AG08395 (cell line): ENCODE measurements around the gene ZIC4.

Source experiments
- DNase-seq: peaks from one replicate; pipeline ENCODE4 v3.0.0; 2012; ENCODE audit warnings: mixed read lengths, low spot score

Gene ZIC4

GRCh38 chr3:147404800-147405230, 1.5 kb downstream of the ZIC4 start:
- no peak for DNase-seq

GRCh38 chr3:147404000-147404799, 2.1 kb downstream of the ZIC4 start:
- DNase-seq, result no peak

- DNase-seq, result no peak
Observed at GRCh38 chr3:147403511-147403910, 2.8 kb downstream of the ZIC4 start.

GRCh38 chr3:147402159-147402558, 4.2 kb downstream of the ZIC4 start:
- DNase-seq, result no peak

- DNase-seq, result no peak
Observed at GRCh38 chr3:147401421-147401820, 4.9 kb downstream of the ZIC4 start.

- no peak for DNase-seq
Observed at GRCh38 chr3:147400999-147401398, 5.3 kb downstream of the ZIC4 start.

- DNase-seq, result no peak
Observed at GRCh38 chr3:147400111-147400510, 6.2 kb downstream of the ZIC4 start.

GRCh38 chr3:147398813-147399534, 7.4 kb downstream of the ZIC4 start:
- no peak for DNase-seq

- no peak for DNase-seq
Observed at GRCh38 chr3:147397875-147398812, 8.2 kb downstream of the ZIC4 start.

GRCh38 chr3:147397155-147397874, 9.0 kb downstream of the ZIC4 start:
- peak; percentile 38 for DNase-seq

GRCh38 chr3:147396712-147397046, 9.7 kb downstream of the ZIC4 start:
- no peak for DNase-seq

GRCh38 chr3:147395899-147396711, 10.2 kb downstream of the ZIC4 start:
- no peak for DNase-seq

- DNase-seq, result no peak
Observed at GRCh38 chr3:147394884-147395225, 11.5 kb downstream of the ZIC4 start.

GRCh38 chr3:147393943-147394883, 12.1 kb downstream of the ZIC4 start:
- DNase-seq, result no peak

- no peak for DNase-seq
Observed at GRCh38 chr3:147393261-147393942, 12.9 kb downstream of the ZIC4 start.

- DNase-seq, result no peak
Observed at GRCh38 chr3:147392625-147392946, 13.8 kb downstream of the ZIC4 start.

- DNase-seq, result peak; percentile 72
Observed at GRCh38 chr3:147391781-147392624, 14.3 kb downstream of the ZIC4 start.
